Endothelial cell of umbilical vein (primary cell): Measurements from ENCODE around the gene RAD51B. TPM values are rescaled to one million over a fixed set of nuclear protein-coding genes. Genes with fewer than 3 reads are reported as not detected.

Experiments
- BruUV-seq: library from RNA; stranded (reverse); fragments of 400-500 nt; replicated peaks from 2 replicates; lab custom pipeline; 2021; lab: Mats Ljungman, UMichigan
- CTCF ChIA-PET: fragments of 300-600, 350-600 bp; sonication (Branson Sonifier 250); formaldehyde crosslinking; loops from one replicate; lab custom pipeline; 2021; ENCODE audit warnings: antibody characterized with exemption, inconsistent platforms; lab: Charles Lee
- POLR2A ChIA-PET: fragments of 300-600, 350-600 bp; sonication (Branson Sonifier 250); formaldehyde crosslinking; loops from one replicate; lab custom pipeline; 2021; ENCODE audit warnings: antibody characterized with exemption, inconsistent platforms; lab: Charles Lee
- DNase-seq: peaks from one replicate; pipeline ENCODE4 v3.0.0-alpha.2; 2011; ENCODE audit warnings: low read depth, low spot score
- FAIRE-seq: peaks from 2 replicates; lab custom pipeline; 2011; peaks lifted over from hg19 to GRCh38; lab: Jason Lieb, UNC
- H2AFZ ChIP-seq: 2 replicates; pipeline ENCODE4 v1.6.0; 2012; ENCODE audit warnings: low read depth, low read length, control low read depth, inconsistent platforms
- H3K27ac ChIP-seq: 2 replicates; pipeline ENCODE4 v1.5.1; 2011; ENCODE audit warnings: low read depth, mild to moderate bottlenecking, control low read depth, low read length, moderate library complexity; ENCODE audit not compliant: insufficient read depth
- H3K27me3 ChIP-seq, 2 experiments: 2 replicates each; pipeline versions ENCODE4 v1.6.0 to v1.6.1; 2011; ENCODE audit warnings: low read length in 2 of 2, mixed read lengths in 1 of 2; ENCODE audit not compliant: control insufficient read depth in 2 of 2, insufficient read depth in 2 of 2
- H3K36me3 ChIP-seq, 2 experiments: 2 replicates in 1 of 2; 3 replicates in 1 of 2; pipeline ENCODE4 v1.5.1; 2011; ENCODE audit warnings: low read length in 2 of 2, mild to moderate bottlenecking in 1 of 2, moderate library complexity in 1 of 2; ENCODE audit not compliant: control insufficient read depth in 2 of 2, insufficient read depth in 2 of 2; ENCODE audit errors: extremely low read depth in 1 of 2
- H3K4me1 ChIP-seq: 3 replicates; pipeline ENCODE4 v1.5.1; 2011; ENCODE audit warnings: mild to moderate bottlenecking, low read length; ENCODE audit not compliant: control insufficient read depth, insufficient read depth; ENCODE audit errors: extremely low read depth
- H3K4me2 ChIP-seq: 2 replicates; pipeline ENCODE4 v1.6.1; 2011; ENCODE audit warnings: low read length, control low read depth, mixed read lengths; ENCODE audit not compliant: insufficient read depth
- H3K4me3 ChIP-seq, 3 experiments: fragments of 200-600 bp in 1 of 3; sonication (generic), shearing (Covaris generic) in 1 of 3; replicated peaks in 1 of 3; 2 replicates each; pipeline ENCODE4 v1.5.1; 2011 to 2016; ENCODE audit warnings: control low read depth in 3 of 3, low read length in 3 of 3, mild to moderate bottlenecking in 2 of 3, inconsistent platforms in 1 of 3, low read depth in 1 of 3, moderate library complexity in 1 of 3; ENCODE audit not compliant: insufficient read depth in 1 of 3
- H3K79me2 ChIP-seq: 2 replicates; pipeline ENCODE4 v1.6.0; 2012; ENCODE audit warnings: low read length, inconsistent platforms; ENCODE audit not compliant: control insufficient read depth, insufficient read depth
- H3K9ac ChIP-seq: replicated peaks from 2 replicates; pipeline ENCODE3; 2011; ENCODE audit warnings: low read length, control low read depth; ENCODE audit not compliant: insufficient read depth; ENCODE audit errors: extremely low read depth
- H3K9me1 ChIP-seq: replicated peaks from 3 replicates; pipeline ENCODE4 v1.6.0; 2011; ENCODE audit warnings: mild to moderate bottlenecking, low read length; ENCODE audit not compliant: control insufficient read depth, insufficient read depth; ENCODE audit errors: extremely low read depth
- H3K9me3 ChIP-seq: replicated peaks from 2 replicates; pipeline ENCODE4 v1.5.1; 2012; ENCODE audit warnings: low read length, inconsistent platforms; ENCODE audit not compliant: control insufficient read depth, insufficient read depth
- H4K20me1 ChIP-seq: replicated peaks from 2 replicates; pipeline ENCODE3; 2011; ENCODE audit warnings: mild to moderate bottlenecking, low read length; ENCODE audit not compliant: control insufficient read depth, insufficient read depth; ENCODE audit errors: extremely low read depth
- EZH2 ChIP-seq: IDR thresholded peaks from 2 replicates; pipeline ENCODE4 v1.6.1; 2012; ENCODE audit warnings: borderline replicate concordance, low read depth, mild to moderate bottlenecking, moderate library complexity, low read length, inconsistent platforms; ENCODE audit not compliant: severe bottlenecking
- FOS ChIP-seq: IDR thresholded peaks from 2 replicates; pipeline ENCODE4 v1.6.1; 2011; ENCODE audit warnings: mild to moderate bottlenecking, low read length, moderate library complexity, borderline replicate concordance; ENCODE audit not compliant: insufficient read depth
- GATA2 ChIP-seq: IDR thresholded peaks from 2 replicates; pipeline ENCODE4 v1.7.0; 2011; ENCODE audit warnings: low read depth, mild to moderate bottlenecking, moderate library complexity, mixed read lengths, low read length; ENCODE audit not compliant: insufficient read length, insufficient read depth
- JUN ChIP-seq: IDR thresholded peaks from 2 replicates; pipeline ENCODE4 v1.6.1; 2011; ENCODE audit warnings: borderline replicate concordance, low read depth; ENCODE audit not compliant: insufficient read length, insufficient read depth
- MYC ChIP-seq: IDR thresholded peaks from one replicate; pipeline ENCODE4 v1.6.1; 2011; ENCODE audit warnings: mild to moderate bottlenecking, low read depth, low read length
- POLR2A ChIP-seq: IDR thresholded peaks from 2 replicates; pipeline ENCODE4 v1.6.1; 2012; ENCODE audit warnings: low read depth, mild to moderate bottlenecking, control low read depth, low read length
- POLR2AphosphoS5 ChIP-seq: IDR thresholded peaks from 2 replicates; pipeline ENCODE4 v1.6.1; 2012; ENCODE audit warnings: low read depth, mild to moderate bottlenecking, control low read depth, low read length, moderate library complexity; ENCODE audit not compliant: insufficient read depth
- dilution Hi-C: fragments of 300-500 bp; cut with MboI; formaldehyde crosslinking; loops from one replicate; pipeline ENCODE4 v1.15.0; 2019; ENCODE audit warnings: low sequenced_read_pairs; ENCODE audit not compliant: extremely low pct_ligation_motif_present
- intact Hi-C: fragments of 100-400 bp; cut with micrococcal nuclease; formaldehyde crosslinking; loops from one replicate; pipeline ENCODE4 v1.10.0; 2022
- polyA plus RNA-seq, 4 experiments: library from polyadenylated mRNA; depleted of rRNA in 3 of 4; stranded (reverse) in 3 of 4; unstranded in 1 of 4; fragments of >200 nt; gene quantifications; 2 replicates each; pipeline versions ENCODE4 v1.2.1 to v1.2.3, GENCODE V29; 2011 to 2012; ENCODE audit warnings: missing spikeins in 1 of 4
- total RNA-seq: library from RNA; stranded (reverse); gene quantifications from 2 replicates; pipeline ENCODE4 v1.2.3, GENCODE V29; 2021
- TF ChIP-seq, protein P1 (sequence below), 2 donors: IDR thresholded peaks; 1 replicate in 1 of 2; 2 replicates in 1 of 2; pipeline ENCODE4 v1.5.1; 2011; ENCODE audit warnings: low read length in 2 of 2, mild to moderate bottlenecking in 2 of 2, moderate library complexity in 2 of 2, control low read depth in 1 of 2, inconsistent platforms in 1 of 2, low read depth in 1 of 2; ENCODE audit not compliant: insufficient read depth in 1 of 2; ENCODE audit errors: extremely low read depth in 1 of 2
- TF ChIP-seq, protein P2 (sequence below): IDR thresholded peaks from 2 replicates; pipeline ENCODE4 v1.6.1; 2011; ENCODE audit not compliant: insufficient read depth, insufficient read length

Gene RAD51B
- total and polyA plus RNA-seq, 2 donors (not counting 3 experiments of a cell fraction or from before 2014, with no cell fraction given), result 3.9 to 19.0 TPM

DNA sequence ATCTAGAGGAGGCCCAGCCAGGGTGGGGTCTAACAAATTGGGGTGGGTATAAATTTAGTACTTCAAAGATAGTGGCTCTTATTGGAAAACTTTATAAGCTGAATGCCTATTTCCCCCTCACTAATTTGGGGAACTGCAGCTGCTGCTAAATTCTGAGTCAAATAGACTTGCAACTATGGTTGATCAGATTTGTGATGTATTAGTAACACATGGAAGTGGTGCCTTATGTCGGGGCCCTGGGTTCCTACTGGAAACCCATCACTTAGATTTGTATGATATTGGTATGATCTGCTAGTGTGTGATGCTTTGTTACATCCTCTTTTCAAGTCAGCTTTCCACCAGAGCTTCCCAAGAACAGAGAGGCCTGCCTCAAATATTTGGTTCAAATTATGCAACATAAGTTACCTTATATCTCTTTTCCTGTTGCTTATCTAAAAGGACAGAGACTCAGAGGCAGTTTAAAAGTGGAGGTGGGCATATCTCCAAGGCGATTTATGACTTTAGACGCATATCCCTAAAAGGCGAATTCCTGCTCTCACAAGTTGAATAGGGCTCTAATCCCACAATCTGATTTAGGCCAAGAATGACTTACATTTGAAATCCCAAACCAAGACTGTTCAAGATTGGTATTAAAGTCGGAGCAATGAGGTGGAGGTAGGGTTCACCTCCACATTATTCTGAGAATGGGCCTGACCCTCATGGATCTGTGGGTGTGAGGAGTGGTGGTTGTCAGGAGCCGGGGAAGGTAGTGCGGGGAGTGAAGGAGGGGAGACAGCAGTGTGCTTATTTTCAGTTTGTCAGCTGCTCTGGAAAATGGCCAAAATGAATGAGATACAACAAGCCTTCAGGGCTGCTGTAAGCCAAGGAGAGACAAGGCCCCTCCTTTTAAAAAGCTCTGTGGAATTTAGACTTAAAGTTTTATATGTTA lies 425.8 kb downstream of the RAD51B start:
- H2AFZ ChIP-seq, result no peak overlapping the region
- intact Hi-C loops, result loop anchor here (2.0 to 5.0 kb wide), 3 partner anchors 101 to 408 kb away; no protein-coding TSS in a partner anchor

More for the DNA sequence above, 425.8 kb downstream of the RAD51B start:
- H3K9ac ChIP-seq, result no peak overlapping the region
- H3K27me3 ChIP-seq, result no peaks in the 10 kb centered on the region
- DNase-seq (no peak), FAIRE-seq (no peak)
- no peak overlapping the region for H3K4me3 ChIP-seq
- dilution Hi-C loops, result no loop called here
- no peaks in the 10 kb centered on the region for H3K9me1 ChIP-seq
- TF ChIP-seq MYC (no peak), POLR2AphosphoS5 (no peak), EZH2 (no peak), JUN (no peak), GATA2 (no peak), POLR2A (no peak), FOS (no peak)
- TF ChIP-seq, protein P1, sequence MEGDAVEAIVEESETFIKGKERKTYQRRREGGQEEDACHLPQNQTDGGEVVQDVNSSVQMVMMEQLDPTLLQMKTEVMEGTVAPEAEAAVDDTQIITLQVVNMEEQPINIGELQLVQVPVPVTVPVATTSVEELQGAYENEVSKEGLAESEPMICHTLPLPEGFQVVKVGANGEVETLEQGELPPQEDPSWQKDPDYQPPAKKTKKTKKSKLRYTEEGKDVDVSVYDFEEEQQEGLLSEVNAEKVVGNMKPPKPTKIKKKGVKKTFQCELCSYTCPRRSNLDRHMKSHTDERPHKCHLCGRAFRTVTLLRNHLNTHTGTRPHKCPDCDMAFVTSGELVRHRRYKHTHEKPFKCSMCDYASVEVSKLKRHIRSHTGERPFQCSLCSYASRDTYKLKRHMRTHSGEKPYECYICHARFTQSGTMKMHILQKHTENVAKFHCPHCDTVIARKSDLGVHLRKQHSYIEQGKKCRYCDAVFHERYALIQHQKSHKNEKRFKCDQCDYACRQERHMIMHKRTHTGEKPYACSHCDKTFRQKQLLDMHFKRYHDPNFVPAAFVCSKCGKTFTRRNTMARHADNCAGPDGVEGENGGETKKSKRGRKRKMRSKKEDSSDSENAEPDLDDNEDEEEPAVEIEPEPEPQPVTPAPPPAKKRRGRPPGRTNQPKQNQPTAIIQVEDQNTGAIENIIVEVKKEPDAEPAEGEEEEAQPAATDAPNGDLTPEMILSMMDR (IDR thresholded peaks at IDR 0.05; ENCODE audit: extremely low read depth in 1 of 2, insufficient read depth in 1 of 2, low read depth in 1 of 2, low read length in 2 of 2), result no peak
- TF ChIP-seq, protein P2, sequence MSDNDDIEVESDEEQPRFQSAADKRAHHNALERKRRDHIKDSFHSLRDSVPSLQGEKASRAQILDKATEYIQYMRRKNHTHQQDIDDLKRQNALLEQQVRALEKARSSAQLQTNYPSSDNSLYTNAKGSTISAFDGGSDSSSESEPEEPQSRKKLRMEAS, result no peak
- H3K4me2 ChIP-seq, result no peak overlapping the region
- no peaks in the 10 kb centered on the region for H3K36me3 ChIP-seq
- no TSS peak for BruUV-seq
- H3K27ac ChIP-seq, result no peak overlapping the region
- ChIA-PET POLR2A (interaction anchor here (0.7 to 1.6 kb wide), 2 partner anchors 546 to 548 kb away, joined by 3 to 4 read pairs; partner anchors contain the start of gene ZFP36L1), CTCF (interaction anchor here (0.6 to 7.9 kb wide), 11 partner anchors 53 to 598 kb away, joined by 3 to 122 read pairs (median 12); partner anchors contain the start of gene ZFP36L1)
- H3K79me2 ChIP-seq, result no peaks in the 10 kb centered on the region
- H3K4me1 ChIP-seq, result peaks cover 47% of the 10 kb centered on the region
- no peaks in the 10 kb centered on the region for H3K9me3 ChIP-seq
- H4K20me1 ChIP-seq, result no peaks in the 10 kb centered on the region
